Karpas-422 (cell line): ENCODE measurements around the gene TTC3. TPM values are rescaled to one million over a fixed set of nuclear protein-coding genes. Genes with fewer than 3 reads are reported as not detected.

Source experiments
- DNase-seq: peaks from one replicate; pipeline ENCODE4 v3.0.0-alpha.2; 2015
- H2AFZ ChIP-seq: fragments of 200-600 bp; sonication (generic); 2 replicates; pipeline ENCODE4 v1.6.1; 2014; ENCODE audit warnings: antibody characterized with exemption, low read length, mixed read lengths
- H3K27ac ChIP-seq: fragments of 200-600 bp; sonication (generic); 2 replicates; pipeline ENCODE4 v1.5.1; 2014; ENCODE audit warnings: mild to moderate bottlenecking, low read length, moderate library complexity
- H3K27me3 ChIP-seq: fragments of 200-600 bp; sonication (generic); 2 replicates; pipeline ENCODE4 v1.6.1; 2014; ENCODE audit warnings: low read length, mixed read lengths
- H3K36me3 ChIP-seq: fragments of 200-600 bp; sonication (generic); 2 replicates; pipeline ENCODE4 v1.6.1; 2014; ENCODE audit warnings: low read length, mixed read lengths; ENCODE audit not compliant: insufficient read depth
- H3K4me1 ChIP-seq: fragments of 200-600 bp; sonication (generic); 2 replicates; pipeline ENCODE4 v1.6.1; 2014; ENCODE audit warnings: mild to moderate bottlenecking, low read length, mixed read lengths
- H3K4me2 ChIP-seq: fragments of 200-600 bp; sonication (generic); 2 replicates; pipeline ENCODE4 v1.6.1; 2014; ENCODE audit warnings: low read length, low read depth, mild to moderate bottlenecking; ENCODE audit not compliant: poor library complexity, severe bottlenecking
- H3K4me3 ChIP-seq: fragments of 200-600 bp; sonication (generic); 2 replicates; pipeline ENCODE4 v1.5.1; 2014; ENCODE audit warnings: mild to moderate bottlenecking, antibody characterized with exemption, low read length, mixed read lengths
- H3K79me2 ChIP-seq: fragments of 200-600 bp; sonication (generic); 2 replicates; pipeline ENCODE4 v1.6.1; 2014; ENCODE audit warnings: mild to moderate bottlenecking, low read length, mixed read lengths
- H3K9ac ChIP-seq: fragments of 200-600 bp; sonication (generic); 2 replicates; pipeline ENCODE4 v1.6.0; 2014; ENCODE audit warnings: low read length
- H3K9me2 ChIP-seq: fragments of 200-600 bp; sonication (generic), shearing (Covaris generic); replicated peaks from 2 replicates; pipeline ENCODE4 v1.6.0; 2014; ENCODE audit warnings: mild to moderate bottlenecking, low read length, moderate library complexity; ENCODE audit not compliant: insufficient read depth
- H3K9me3 ChIP-seq: fragments of 300-700, 200-600 bp; sonication (generic); 2 replicates; pipeline ENCODE4 v1.6.1; 2014; ENCODE audit warnings: low read length, mixed read lengths
- H4K20me1 ChIP-seq: fragments of 200-600 bp; sonication (generic); 2 replicates; pipeline ENCODE4 v1.6.1; 2014; ENCODE audit warnings: mild to moderate bottlenecking, antibody characterized with exemption, low read length, low read depth; ENCODE audit not compliant: insufficient read depth
- total RNA-seq: library from RNA; depleted of rRNA; stranded (reverse); fragments of >200 nt; shearing (Covaris generic); gene quantifications from 2 replicates; pipeline ENCODE4 v1.2.3, GENCODE V29; 2014; ENCODE audit warnings: low replicate concordance

The TTC3 gene
- total RNA-seq, 1 experiment from 2014 or later, result 204 TPM

DNA sequence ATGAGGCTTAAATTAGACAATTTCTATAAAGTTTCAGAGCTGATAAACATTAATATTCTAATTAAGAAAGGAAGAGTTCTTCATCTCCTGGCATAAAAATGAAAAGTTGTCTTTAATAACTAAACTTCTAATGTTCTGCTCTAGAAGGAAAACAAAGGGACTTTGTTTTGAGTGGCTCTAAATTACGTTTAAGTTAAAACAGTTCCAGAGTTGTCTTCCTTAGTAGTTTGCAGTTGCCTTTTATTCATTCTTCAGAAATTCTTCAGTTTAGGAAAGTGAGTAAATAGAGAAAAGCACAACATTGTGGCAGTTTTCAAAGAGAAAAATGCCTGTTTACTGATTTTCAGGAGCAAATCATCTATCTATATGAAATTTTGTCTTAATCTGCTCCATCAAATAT is 86.9 kb downstream of the TTC3 start:
- DNase-seq, result no peak
- no peaks in the 10 kb centered on the region for H4K20me1 ChIP-seq
- H3K4me1 ChIP-seq, result peaks cover 7% of the 10 kb centered on the region
- no peak overlapping the region for H3K4me3 ChIP-seq
- no peak overlapping the region for H3K27ac ChIP-seq
- H3K27me3 ChIP-seq, result no peaks in the 10 kb centered on the region
- H3K9me2 ChIP-seq, result no peaks in the 10 kb centered on the region
- no peak overlapping the region for H2AFZ ChIP-seq
- no peak overlapping the region for H3K9ac ChIP-seq
- peaks cover 48% of the 10 kb centered on the region for H3K36me3 ChIP-seq
- no peaks in the 10 kb centered on the region for H3K9me3 ChIP-seq
- 0 out of 2 replicates have a peak, but pooled peaks cover 3% of the 10 kb centered on the region for H3K79me2 ChIP-seq
- H3K4me2 ChIP-seq, result no peak overlapping the region

DNA sequence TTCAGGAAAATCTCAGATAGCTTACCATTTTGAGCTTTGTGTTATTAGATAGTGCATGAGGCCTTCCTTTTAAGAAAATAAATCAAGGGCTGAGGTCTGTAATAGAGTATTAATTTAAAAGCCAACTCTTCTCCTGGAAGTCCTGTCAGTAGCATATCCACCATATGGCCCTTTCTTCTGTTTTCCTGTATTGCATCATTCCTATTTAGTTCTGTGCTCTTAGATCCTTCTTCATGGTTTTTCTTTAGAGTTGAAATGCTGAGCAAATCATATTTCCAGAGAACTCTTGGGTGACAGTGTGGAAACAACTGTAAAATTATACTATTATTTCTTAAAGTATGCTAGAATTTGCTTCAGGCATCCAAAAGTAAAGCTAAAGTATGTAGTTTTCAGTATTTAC is 91.7 kb downstream of the TTC3 start:
- DNase-seq, result no peak
- no peak overlapping the region for H2AFZ ChIP-seq
- H3K27ac ChIP-seq, result peak overlapping the region; percentile 34; the same call in 1 of the 2 replicates
- peaks cover 53% of the 10 kb centered on the region for H3K36me3 ChIP-seq
- H3K4me3 ChIP-seq, result no peak overlapping the region
- no peaks in the 10 kb centered on the region for H4K20me1 ChIP-seq
- no peaks in the 10 kb centered on the region for H3K9me2 ChIP-seq
- peaks cover 15% of the 10 kb centered on the region for H3K79me2 ChIP-seq
- H3K4me1 ChIP-seq, result peaks cover 21% of the 10 kb centered on the region
- no peak overlapping the region for H3K4me2 ChIP-seq
- H3K9ac ChIP-seq, result no peak overlapping the region
- H3K27me3 ChIP-seq, result no peaks in the 10 kb centered on the region
- no peaks in the 10 kb centered on the region for H3K9me3 ChIP-seq

DNA sequence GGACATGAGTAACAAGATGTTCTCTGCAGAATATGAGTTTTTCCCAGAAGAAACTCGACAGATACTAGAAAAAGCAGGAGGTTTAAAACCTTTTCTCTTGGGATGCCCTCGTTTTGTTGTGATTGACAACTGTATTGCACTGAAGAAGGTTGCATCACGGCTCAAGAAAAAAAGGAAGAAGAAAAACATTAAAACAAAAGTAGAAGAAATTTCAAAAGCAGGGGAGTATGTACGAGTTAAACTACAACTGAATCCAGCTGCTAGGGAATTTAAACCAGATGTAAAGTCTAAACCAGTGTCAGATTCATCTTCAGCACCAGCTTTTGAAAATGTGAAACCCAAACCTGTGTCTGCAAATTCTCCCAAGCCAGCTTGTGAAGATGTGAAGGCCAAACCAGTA is 92.5 kb downstream of the TTC3 start:
- DNase-seq, result no peak
- Histone ChIP-seq H3K9me3 (no peaks in the 10 kb centered on the region), H3K4me1 (peaks cover 21% of the 10 kb centered on the region), H3K9ac (no peak overlapping the region), H4K20me1 (no peaks in the 10 kb centered on the region), H3K9me2 (no peaks in the 10 kb centered on the region), H2AFZ (no peak overlapping the region), H3K27ac (peak overlapping the region; percentile 34; the same call in 1 of the 2 replicates), H3K4me2 (no peak overlapping the region), H3K27me3 (no peaks in the 10 kb centered on the region), H3K79me2 (peaks cover 15% of the 10 kb centered on the region), H3K4me3 (no peak overlapping the region), H3K36me3 (peaks cover 57% of the 10 kb centered on the region)

DNA sequence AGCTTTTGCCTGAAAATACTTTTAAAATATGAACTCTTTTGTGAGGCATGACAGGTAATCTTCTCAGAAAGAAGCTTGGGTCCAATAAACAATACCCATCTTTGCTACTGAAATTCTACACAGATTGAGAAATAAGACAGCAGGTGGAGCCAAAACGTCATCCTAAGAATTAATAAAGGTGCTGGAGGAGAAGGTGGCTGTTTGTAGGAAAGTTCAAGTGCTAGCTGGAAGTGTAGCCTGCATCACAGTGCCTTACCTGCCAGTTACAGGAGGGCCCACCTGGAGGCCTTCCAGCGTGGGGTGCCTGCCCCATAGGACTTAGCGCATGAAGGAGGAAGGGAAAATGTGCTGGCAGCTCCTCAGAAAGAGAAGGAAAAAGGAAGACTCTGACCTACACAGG is 93.7 kb downstream of the TTC3 start:
- DNase-seq, result peak; percentile 60
- no peaks in the 10 kb centered on the region for H3K9me2 ChIP-seq
- H3K9me3 ChIP-seq, result no peaks in the 10 kb centered on the region
- no peak overlapping the region for H3K4me3 ChIP-seq
- peaks cover 23% of the 10 kb centered on the region for H3K79me2 ChIP-seq
- H3K27ac ChIP-seq, result no peak overlapping the region
- H2AFZ ChIP-seq, result no peak overlapping the region
- peaks cover 21% of the 10 kb centered on the region for H3K4me1 ChIP-seq
- H3K9ac ChIP-seq, result no peak overlapping the region
- H3K36me3 ChIP-seq, result peaks cover 60% of the 10 kb centered on the region
- no peak overlapping the region for H3K4me2 ChIP-seq
- no peaks in the 10 kb centered on the region for H3K27me3 ChIP-seq
- no peaks in the 10 kb centered on the region for H4K20me1 ChIP-seq

DNA sequence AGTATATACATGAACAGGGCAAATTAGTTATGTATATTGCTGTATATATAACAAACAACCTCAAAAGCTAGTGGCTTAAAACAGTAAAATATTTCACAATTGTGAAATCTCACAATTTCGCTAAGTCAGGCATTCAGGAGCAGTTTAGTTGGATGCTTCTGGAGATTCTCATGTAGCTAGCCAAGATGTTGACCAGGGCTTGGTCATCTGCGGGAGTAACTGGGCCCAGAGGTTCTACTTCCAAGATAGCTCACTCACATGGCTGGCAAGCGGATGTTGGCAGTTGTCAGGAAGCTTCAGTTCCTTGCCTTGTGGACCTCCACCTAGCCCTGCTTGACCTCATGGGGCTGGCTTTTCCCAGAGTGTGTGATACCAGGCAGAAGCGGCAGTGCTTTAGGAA is 95.6 kb downstream of the TTC3 start:
- no peak overlapping the region for H2AFZ ChIP-seq
- H3K4me1 ChIP-seq, result peaks cover 21% of the 10 kb centered on the region

DNA sequence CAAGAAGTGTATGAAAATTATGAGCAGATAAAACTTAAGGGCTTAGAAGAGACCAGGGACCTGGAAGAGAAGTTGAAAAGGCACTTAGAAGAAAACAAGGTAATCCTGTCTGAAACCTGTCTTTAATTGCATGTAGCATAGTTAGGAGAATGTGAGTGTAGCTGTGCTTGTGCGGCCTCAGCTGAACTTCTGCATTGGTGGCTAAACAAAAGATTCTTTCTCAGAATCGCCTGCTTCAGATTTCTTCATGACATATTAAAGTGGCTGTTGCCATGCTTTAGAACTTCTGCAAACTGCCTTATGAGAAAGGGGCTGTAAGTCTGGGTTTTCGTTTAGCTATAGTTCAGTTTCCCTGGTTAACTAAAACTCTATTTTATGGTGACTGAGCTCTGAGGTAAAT is 99.6 kb downstream of the TTC3 start:
- Histone ChIP-seq H3K9me3 (no peaks in the 10 kb centered on the region), H3K4me2 (no peak overlapping the region), H3K9me2 (no peaks in the 10 kb centered on the region), H3K79me2 (peaks cover 24% of the 10 kb centered on the region; the same call in 1 of the 2 replicates), H3K4me1 (no peaks in the 10 kb centered on the region), H3K36me3 (peaks cover 48% of the 10 kb centered on the region), H3K27ac (no peak overlapping the region), H3K4me3 (no peak overlapping the region), H3K9ac (no peak overlapping the region), H3K27me3 (no peaks in the 10 kb centered on the region), H4K20me1 (no peaks in the 10 kb centered on the region), H2AFZ (no peak overlapping the region)
- DNase-seq, result no peak

More for the DNA sequence above, 95.6 kb downstream of the TTC3 start:
- H3K27me3 ChIP-seq, result no peaks in the 10 kb centered on the region
- DNase-seq, result no peak
- H3K79me2 ChIP-seq, result peaks cover 32% of the 10 kb centered on the region
- H3K27ac ChIP-seq, result no peak overlapping the region
- H3K4me2 ChIP-seq, result no peak overlapping the region
- H3K9me2 ChIP-seq, result no peaks in the 10 kb centered on the region
- no peaks in the 10 kb centered on the region for H3K9me3 ChIP-seq
- no peak overlapping the region for H3K4me3 ChIP-seq
- no peaks in the 10 kb centered on the region for H4K20me1 ChIP-seq
- H3K36me3 ChIP-seq, result peaks cover 63% of the 10 kb centered on the region
- no peak overlapping the region for H3K9ac ChIP-seq

DNA sequence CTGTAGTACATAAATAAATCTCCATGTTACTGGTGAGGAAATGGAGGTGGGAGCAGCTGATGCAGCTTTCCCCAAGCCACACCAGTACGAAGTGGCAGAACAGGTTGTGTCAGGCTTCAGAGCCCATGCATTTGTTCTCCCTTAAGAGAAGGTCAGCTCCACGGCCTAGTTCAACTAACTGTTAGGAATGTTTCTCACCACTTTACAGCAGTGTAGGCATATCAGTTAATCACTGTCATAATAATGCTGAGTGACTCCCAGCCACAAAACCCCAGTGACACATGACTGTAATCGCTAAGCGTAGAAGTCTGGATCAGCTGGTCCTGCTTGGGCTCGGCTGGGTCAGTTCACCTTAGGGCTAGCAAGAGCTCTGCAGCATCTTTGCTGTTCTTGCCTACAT is 103.7 kb downstream of the TTC3 start:
- Histone ChIP-seq H3K79me2 (peaks cover 42% of the 10 kb centered on the region), H3K27ac (no peak overlapping the region), H4K20me1 (no peaks in the 10 kb centered on the region), H3K9ac (no peak overlapping the region), H3K4me1 (no peaks in the 10 kb centered on the region), H3K9me3 (no peaks in the 10 kb centered on the region), H2AFZ (no peak overlapping the region), H3K27me3 (no peaks in the 10 kb centered on the region), H3K4me3 (no peak overlapping the region), H3K4me2 (no peak overlapping the region), H3K36me3 (peaks cover 53% of the 10 kb centered on the region), H3K9me2 (no peaks in the 10 kb centered on the region)
- DNase-seq, result no peak

DNA sequence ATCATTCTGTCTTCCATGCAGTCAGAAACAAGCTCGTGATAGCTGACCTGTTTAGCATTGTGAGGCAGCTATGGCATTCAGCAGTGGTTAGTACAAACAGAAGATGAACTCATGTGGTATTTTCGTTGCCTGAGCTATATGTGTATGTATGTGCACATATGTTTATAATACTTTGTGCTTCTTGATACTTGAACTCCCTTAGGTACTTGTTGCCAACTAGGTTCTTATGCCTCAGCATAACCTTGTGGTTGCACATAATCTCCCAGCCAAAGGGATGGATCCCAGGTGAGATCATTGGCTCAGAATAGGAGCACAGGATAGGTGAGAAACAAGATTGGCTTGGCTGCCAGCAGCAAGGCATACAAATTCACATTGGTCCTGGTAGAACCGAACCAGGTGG is 108.0 kb downstream of the TTC3 start:
- Histone ChIP-seq H3K27ac (no peak overlapping the region), H3K4me3 (no peak overlapping the region), H3K9ac (no peak overlapping the region), H3K36me3 (peaks cover 48% of the 10 kb centered on the region), H3K9me3 (no peaks in the 10 kb centered on the region), H3K4me1 (no peaks in the 10 kb centered on the region), H3K27me3 (no peaks in the 10 kb centered on the region), H3K9me2 (no peaks in the 10 kb centered on the region), H3K4me2 (no peak overlapping the region), H4K20me1 (no peaks in the 10 kb centered on the region), H3K79me2 (peaks cover 43% of the 10 kb centered on the region), H2AFZ (no peak overlapping the region)
- no peak for DNase-seq

DNA sequence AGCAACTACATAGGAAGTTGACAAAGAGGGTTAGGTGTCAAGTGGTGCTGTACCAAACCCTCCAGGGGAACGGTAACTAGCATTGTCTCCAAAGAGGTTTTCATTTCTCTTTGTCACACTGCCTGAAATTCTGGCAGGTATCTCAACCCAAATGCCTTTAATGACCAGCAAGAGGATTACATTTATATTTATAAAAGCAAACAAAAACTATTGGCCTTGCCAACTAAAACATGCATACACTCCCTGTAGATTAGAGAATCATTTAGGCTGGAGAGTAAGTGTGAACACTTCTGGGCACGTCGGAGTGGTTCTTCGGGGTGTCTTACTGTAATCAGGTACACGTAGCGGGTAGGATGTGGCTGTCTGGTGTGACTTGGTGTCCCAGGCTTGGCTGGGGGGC is 109.2 kb downstream of the TTC3 start:
- Histone ChIP-seq H3K36me3 (peaks cover 49% of the 10 kb centered on the region), H3K79me2 (peaks cover 40% of the 10 kb centered on the region), H3K9me3 (no peaks in the 10 kb centered on the region), H3K9me2 (no peaks in the 10 kb centered on the region), H2AFZ (no peak overlapping the region), H3K9ac (no peak overlapping the region), H4K20me1 (no peaks in the 10 kb centered on the region), H3K4me2 (no peak overlapping the region), H3K27me3 (no peaks in the 10 kb centered on the region), H3K4me1 (no peaks in the 10 kb centered on the region), H3K27ac (no peak overlapping the region), H3K4me3 (no peak overlapping the region)
- DNase-seq, result no peak
